ENCODE data around the gene SLC14A1.

GRCh38 chr18:45775743-45776142 is 51.8 kb downstream of the SLC14A1 start:
- no peak for TF ChIP-seq MAFF (IDR thresholded peaks at IDR 0.05; ENCODE audit: low read depth, low read length)
- no peak for TF ChIP-seq SP4 (CRISPR knock-in tag; IDR thresholded peaks at IDR 0.05)
- TF ChIP-seq SIN3A (IDR thresholded peaks at IDR 0.05; ENCODE audit: borderline replicate concordance, low read depth, low read length): no peak
- no peak for TF ChIP-seq CEBPB (IDR thresholded peaks at IDR 0.05; ENCODE audit: borderline replicate concordance, low read depth, low read length)
- no peak for TF ChIP-seq ZNF362 (CRISPR knock-in tag; IDR thresholded peaks at IDR 0.05; ENCODE audit: borderline replicate concordance)
- no peak for TF ChIP-seq CBFB (CRISPR knock-in tag; IDR thresholded peaks at IDR 0.05)
- TF ChIP-seq CTCF (CRISPR knock-in tag; IDR thresholded peaks at IDR 0.05): no peak

All from HepG2 (cell line).